PC-9 (cell line): ENCODE results near the gene ZNF491. TPM values are rescaled to one million over a fixed set of nuclear protein-coding genes. Genes with fewer than 3 reads are reported as not detected.
"Not testable (repeated sequence)": the region's sequence is repeated elsewhere in the genome, so short reads cannot be mapped to it uniquely, and the experiment has no call there.

Experiments used
- BruUV-seq: library from RNA; stranded (reverse); fragments of 400-500 nt; replicated peaks from 2 replicates; lab custom pipeline; 2021; lab: Mats Ljungman, UMichigan
- CTCF ChIA-PET: fragments of 300-600 bp; sonication (Branson Sonifier 250); formaldehyde crosslinking; loops from one replicate; lab custom pipeline; 2022; ENCODE audit warnings: antibody characterized with exemption; lab: Charles Lee
- POLR2A ChIA-PET: fragments of 300-600 bp; sonication (Branson Sonifier 250); formaldehyde crosslinking; loops from one replicate; lab custom pipeline; 2022; ENCODE audit warnings: antibody characterized with exemption; ENCODE audit not compliant: unreplicated experiment; lab: Charles Lee
- DNase-seq, 2 experiments: peaks; one replicate each; pipeline versions ENCODE4 v3.0.0 to v3.0.0-alpha.2; 2015 to 2022; ENCODE audit warnings: mixed read lengths in 1 of 2
- H2AFZ ChIP-seq: fragments of 200-600 bp; sonication (generic); 2 replicates; pipeline ENCODE4 v1.8.1; 2017; ENCODE audit warnings: antibody characterized with exemption
- H3F3A ChIP-seq: fragments of 200-600 bp; sonication (generic); 2 replicates; pipeline ENCODE4 v1.8.1; 2017; ENCODE audit warnings: antibody characterized with exemption, mild to moderate bottlenecking, low read depth; ENCODE audit not compliant: insufficient read depth
- H3K27ac ChIP-seq: fragments of 200-600 bp; sonication (generic); 2 replicates; pipeline ENCODE4 v1.6.1; 2016; ENCODE audit warnings: mixed run types
- H3K27me3 ChIP-seq: fragments of 200-600 bp; sonication (generic); 2 replicates; pipeline ENCODE4 v1.6.1; 2016; ENCODE audit warnings: low read depth, mixed run types; ENCODE audit not compliant: insufficient read depth
- H3K36me3 ChIP-seq: fragments of 200-600 bp; sonication (generic); 2 replicates; pipeline ENCODE4 v1.6.1; 2016; ENCODE audit warnings: low read depth, mixed run types
- H3K4me1 ChIP-seq: fragments of 200-600 bp; sonication (generic); replicated peaks from 2 replicates; pipeline ENCODE4 v1.6.1; 2016; ENCODE audit warnings: mixed run types; ENCODE audit not compliant: insufficient read depth
- H3K4me2 ChIP-seq: fragments of 200-600 bp; sonication (generic); 2 replicates; pipeline ENCODE4 v1.6.1; 2017; ENCODE audit warnings: mixed run types
- H3K4me3 ChIP-seq: fragments of 200-600 bp; sonication (generic); 2 replicates; pipeline ENCODE4 v1.6.1; 2016; ENCODE audit warnings: mixed run types
- H3K79me2 ChIP-seq: fragments of 200-600 bp; sonication (generic); 2 replicates; pipeline ENCODE4 v1.6.1; 2017; ENCODE audit warnings: low read depth, mixed run types
- H3K9me2 ChIP-seq: fragments of 200-600 bp; sonication (generic); 2 replicates; pipeline ENCODE4 v1.8.1; 2017; ENCODE audit warnings: mild to moderate bottlenecking; ENCODE audit not compliant: insufficient read depth
- H3K9me3 ChIP-seq: fragments of 200-600 bp; sonication (generic); 2 replicates; pipeline ENCODE4 v1.8.1; 2016; ENCODE audit warnings: low read depth; ENCODE audit not compliant: insufficient read depth
- H4K20me1 ChIP-seq: fragments of 200-600 bp; sonication (generic); 2 replicates; pipeline ENCODE4 v1.8.1; 2017; ENCODE audit not compliant: insufficient read depth
- CTCF ChIP-seq: fragments of 200-600 bp; sonication (generic); conservative IDR thresholded peaks from 2 replicates; pipeline ENCODE4 v1.6.1; 2017; ENCODE audit warnings: mixed run types, antibody characterized with exemption, mild to moderate bottlenecking, moderate library complexity
- EZH2 ChIP-seq: fragments of 200-600 bp; sonication (generic); IDR thresholded peaks from 2 replicates; pipeline ENCODE4 v1.8.0; 2017; ENCODE audit warnings: antibody characterized with exemption, low read depth
- intact Hi-C: fragments of 100-400 bp; cut with micrococcal nuclease; formaldehyde crosslinking; loops from one replicate; pipeline ENCODE4 v1.10.0; 2022; ENCODE audit not compliant: unreplicated experiment
- total RNA-seq: library from RNA; stranded (reverse); gene quantifications from 2 replicates; pipeline ENCODE4 v1.2.3, GENCODE V29; 2021

ZNF491 gene
- total RNA-seq, 1 experiment from 2014 or later = not detected

GRCh38 chr19:11833541-11833940 lies 35.2 kb downstream of the ZNF491 start:
- Histone ChIP-seq H4K20me1 (no peaks in the 10 kb centered on the region), H3K4me2 (no peak overlapping the region), H3F3A (0 out of 2 replicates have a peak, but pooled peaks cover 15% of the 10 kb centered on the region), H3K79me2 (no peaks in the 10 kb centered on the region), H3K27ac (no peak overlapping the region), H2AFZ (no peak overlapping the region), H3K4me1 (no peaks in the 10 kb centered on the region), H3K9me2 (no peaks in the 10 kb centered on the region), H3K36me3 (peaks cover 58% of the 10 kb centered on the region), H3K4me3 (no peak overlapping the region; the same call in 1 of the 2 replicates), H3K9me3 (peaks cover 64% of the 10 kb centered on the region), H3K27me3 (no peaks in the 10 kb centered on the region)
- BruUV-seq = no TSS peak
- ChIA-PET CTCF (no interaction called here), POLR2A (no interaction called here)
- intact Hi-C loops = no loop called here
- TF ChIP-seq EZH2 (no peak), CTCF (no peak)
- DNase-seq = no peak

- H2AFZ ChIP-seq, intact Hi-C loops: not testable (repeated sequence)
Measured at GRCh38 chr19:11835626-11836066, 37.3 kb downstream of the ZNF491 start.

GRCh38 chr19:11843722-11844121 lies 45.4 kb downstream of the ZNF491 start:
- no peaks in the 10 kb centered on the region for H4K20me1 ChIP-seq
- TF ChIP-seq CTCF (no peak), EZH2 (no peak)
- H3K4me3 ChIP-seq = no peak overlapping the region
- no peak overlapping the region for H3K4me2 ChIP-seq
- no peak overlapping the region for H2AFZ ChIP-seq
- H3K79me2 ChIP-seq = no peaks in the 10 kb centered on the region
- no peaks in the 10 kb centered on the region for H3K9me3 ChIP-seq
- no peaks in the 10 kb centered on the region for H3K36me3 ChIP-seq
- ChIA-PET CTCF (no interaction called here), POLR2A (no interaction called here)
- H3F3A ChIP-seq = no peaks in the 10 kb centered on the region
- H3K4me1 ChIP-seq = no peaks in the 10 kb centered on the region
- peaks cover 9% of the 10 kb centered on the region; the same call in 1 of the 2 replicates for H3K27me3 ChIP-seq
- BruUV-seq = no TSS peak
- H3K9me2 ChIP-seq = no peaks in the 10 kb centered on the region
- no peak overlapping the region for H3K27ac ChIP-seq
- DNase-seq = no peak
- intact Hi-C loops = no loop called here

More at GRCh38 chr19:11835626-11836066, 37.3 kb downstream of the ZNF491 start:
- Histone ChIP-seq H3F3A (0 out of 2 replicates have a peak, but pooled peaks cover 15% of the 10 kb centered on the region), H3K9me3 (peaks cover 46% of the 10 kb centered on the region), H3K36me3 (peaks cover 40% of the 10 kb centered on the region)
- peak in 1 of 2 experiments; percentile 48 for DNase-seq
- BruUV-seq, H3K27ac ChIP-seq, CTCF ChIA-PET, H3K4me1 ChIP-seq, H3K79me2 ChIP-seq, H3K27me3 ChIP-seq, H3K4me2 ChIP-seq, H3K4me3 ChIP-seq, POLR2A ChIA-PET, H3K9me2 ChIP-seq, H4K20me1 ChIP-seq: not testable (repeated sequence)

- DNase-seq, H3K4me2 ChIP-seq, H2AFZ ChIP-seq, H3K36me3 ChIP-seq, H3K9me3 ChIP-seq, H3K9me2 ChIP-seq, H3K4me1 ChIP-seq, H3K4me3 ChIP-seq, H3F3A ChIP-seq, BruUV-seq, H4K20me1 ChIP-seq, POLR2A ChIA-PET, intact Hi-C loops, H3K79me2 ChIP-seq, CTCF ChIA-PET, H3K27ac ChIP-seq: not testable (repeated sequence)
- peaks cover 14% of the 10 kb centered on the region; the same call in 1 of the 2 replicates for H3K27me3 ChIP-seq
Measured at GRCh38 chr19:11847615-11848014, 49.3 kb downstream of the ZNF491 start.
